Heart left ventricle (tissue), 16 donors: ENCODE data around the gene RAET1E. TPM values are rescaled to one million over a fixed set of nuclear protein-coding genes. Genes with fewer than 3 reads are reported as not detected.
A peak's percentile ranks its signal among the peaks of the same experiment; 100 is the strongest.

ENCODE experiments used
- ATAC-seq, 4 donors: fragments of 200-7000 bp; cut with Tn5 transposase; one replicate each; pipeline ENCODE4 v1.9.1; 2020 to 2022; ENCODE audit warnings: moderate library complexity in 4 of 4, mild to moderate bottlenecking in 3 of 4, moderate number of reproducible peaks in 1 of 4
- DNase-seq, 5 donors: peaks; one replicate each; pipeline ENCODE4 v3.0.0-alpha.2; 2020
- H3K27ac ChIP-seq, 12 donors: fragments of 200-600 bp; sonication (generic) in 4 of 12; one replicate each; pipeline versions ENCODE4 v1.5.0 to v1.8.0; 2016 to 2022; ENCODE audit warnings: mild to moderate bottlenecking in 2 of 12
- H3K27me3 ChIP-seq, 9 donors: fragments of 200-600 bp; sonication (generic) in 2 of 9; one replicate each; pipeline versions ENCODE4 v1.5.1 to v1.8.0; 2016 to 2022; ENCODE audit warnings: mild to moderate bottlenecking in 3 of 9
- H3K36me3 ChIP-seq, 9 donors: fragments of 200-600 bp; sonication (generic) in 2 of 9; one replicate each; pipeline versions ENCODE4 v1.5.0 to v1.8.0; 2018 to 2022; ENCODE audit warnings: mild to moderate bottlenecking in 2 of 9
- H3K4me1 ChIP-seq, 12 donors: fragments of 200-600 bp; sonication (generic) in 4 of 12; one replicate each; pipeline versions ENCODE4 v1.5.0 to v1.8.0; 2016 to 2022; ENCODE audit warnings: mild to moderate bottlenecking in 3 of 12
- H3K4me3 ChIP-seq, 12 donors: fragments of 200-600 bp; sonication (generic) in 4 of 12; one replicate each; pipeline versions ENCODE4 v1.5.0 to v1.8.0; 2017 to 2022; ENCODE audit warnings: mild to moderate bottlenecking in 9 of 12, moderate library complexity in 4 of 12
- H3K9me3 ChIP-seq, 12 donors: fragments of 200-600 bp; sonication (generic) in 4 of 12; one replicate each; pipeline versions ENCODE4 v1.5.0 to v1.8.0; 2016 to 2022; ENCODE audit warnings: mild to moderate bottlenecking in 1 of 12
- POLR2A ChIP-seq, 2 donors: fragments of 450-650 bp; IDR thresholded peaks; one replicate each; pipeline ENCODE4 v1.6.1; 2017; ENCODE audit warnings: antibody characterized with exemption in 2 of 2, mild to moderate bottlenecking in 2 of 2, moderate library complexity in 2 of 2
- WGBS, 4 donors: extraction: QIAGEN DNeasy Blood & Tissue Kit in 2 of 4; methylation state at CpG; one replicate each; pipeline versions ENCODE4 v1.1.5 to v1.1.7; 2013 to 2018; 5-methylcytosine and 5-hydroxymethylcytosine counted together
- intact Hi-C, 10 donors: fragments of 100-400 bp; cut with DNase I; formaldehyde crosslinking; loops; one replicate each; pipeline versions ENCODE4 v1.11.1 to v1.14.2; 2022
- polyA plus RNA-seq, 2 donors: library from polyadenylated mRNA; stranded (reverse); fragments of 200-250 nt; gene quantifications; one replicate each; pipeline ENCODE4 v1.2.3, GENCODE V29; 2013
- total RNA-seq, 9 donors: library from RNA; depleted of rRNA in 2 of 9; stranded (reverse); fragments of >200 nt in 2 of 9; fragmentation: NEBNext Ultra II Directional in 3 of 9; extraction: Animal tissue kit (Norgen Biotek cat#: 25700) in 3 of 9; gene quantifications; one replicate each; pipeline versions ENCODE4 v1.1.0 to v1.2.4, GENCODE V29; 2016 to 2023
- TF ChIP-seq, protein P1 (sequence below), 12 donors: fragments of 200-600 bp; sonication (generic) in 4 of 12; IDR thresholded peaks; one replicate each; pipeline versions ENCODE4 v1.5.0 to v1.8.0; 2018 to 2022; ENCODE audit warnings: antibody characterized with exemption in 12 of 12, mild to moderate bottlenecking in 5 of 12
- donor health status: ischemic (EF 13 %, LVEDD 7.1; RV severe dilation, severe dysfunction).
- donor health status: healthy with polysubstance abuse.
- donor health status: DM: no; HTN: yes; CAD: no.
- donor health status: DM: no; HTN: no; CAD: no.
- donor health status: ischemic (EF 25% LVEDD 6.9; RV normal size, moderate dysfunction).
- donor health status: ischemic (EF 25% LVEDD 5.7; RV mildly dilated, moderate dysfunction).
- donor health status: healthy.
- donor health status: DM: yes; HTN: yes; CAD: no.
- donor health status: ischemic (EF 35%, LVEDD 5.7; RV mildly dilated, moderate dysfunction).
- donor health status: nonischemic (EF 11% LVEDD 7.7; RV severe dilation, severe dysfunction).
- donor health status: DM: yes; HTN: yes; CAD: no.
- donor health status: PGD.
- donor health status: ischemic (EF 29% LVEDD 5.4; RV normal size, mild dysfunction).
- donor health status: nonischemic (EF 23%, LVEDD 6.1; RV moderate dilation, normal function).

RAET1E gene
- total and polyA plus RNA-seq, 11 donors, result 0.12 to 5.0 (median 0.46) TPM; not detected in 6

DNA sequence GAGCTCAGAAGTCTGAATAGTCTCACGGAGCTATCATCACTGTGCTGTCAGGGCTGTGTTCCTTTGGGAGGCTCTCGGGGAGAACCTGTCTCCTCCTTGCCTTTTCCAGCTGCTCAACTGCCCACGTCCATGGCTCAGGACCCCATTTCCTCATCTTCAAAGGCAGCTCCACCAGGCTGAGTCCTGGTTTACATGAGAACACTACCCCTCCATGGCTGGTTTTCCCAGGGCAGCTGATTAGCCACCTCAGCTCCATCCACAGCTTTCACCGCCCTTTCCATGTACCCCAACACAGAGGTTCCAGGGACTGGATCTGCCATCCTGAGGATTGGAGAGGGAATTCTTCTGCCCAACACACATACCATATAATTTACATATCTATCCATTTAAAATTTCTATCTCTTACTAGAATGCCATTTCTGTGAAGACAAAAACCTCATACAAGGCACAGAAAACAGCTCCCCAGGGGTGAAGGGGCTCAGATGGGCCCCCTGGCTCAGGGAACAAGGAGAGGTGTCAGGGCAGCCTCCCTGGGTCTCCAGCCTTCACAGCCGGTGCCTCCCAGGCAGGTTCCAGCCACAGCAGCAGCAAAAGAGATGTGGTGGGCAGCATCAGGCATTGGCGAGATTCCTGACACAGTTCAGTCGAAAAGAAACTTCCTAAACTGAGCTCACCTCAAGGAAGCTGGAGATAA lies 2.2 kb upstream of the RAET1E start:
- Histone ChIP-seq H3K4me3 (no peak overlapping the region), H3K4me1 (peaks cover 8 to 32% (median 24%) of the 10 kb centered on the region in 12 donors), H3K9me3 (no peaks in the 10 kb centered on the region), H3K27me3 (no peaks in the 10 kb centered on the region), H3K36me3 (no peaks in the 10 kb centered on the region), H3K27ac (no peak overlapping the region)
- intact Hi-C loops, result no loop called here
- TF ChIP-seq, protein P1, sequence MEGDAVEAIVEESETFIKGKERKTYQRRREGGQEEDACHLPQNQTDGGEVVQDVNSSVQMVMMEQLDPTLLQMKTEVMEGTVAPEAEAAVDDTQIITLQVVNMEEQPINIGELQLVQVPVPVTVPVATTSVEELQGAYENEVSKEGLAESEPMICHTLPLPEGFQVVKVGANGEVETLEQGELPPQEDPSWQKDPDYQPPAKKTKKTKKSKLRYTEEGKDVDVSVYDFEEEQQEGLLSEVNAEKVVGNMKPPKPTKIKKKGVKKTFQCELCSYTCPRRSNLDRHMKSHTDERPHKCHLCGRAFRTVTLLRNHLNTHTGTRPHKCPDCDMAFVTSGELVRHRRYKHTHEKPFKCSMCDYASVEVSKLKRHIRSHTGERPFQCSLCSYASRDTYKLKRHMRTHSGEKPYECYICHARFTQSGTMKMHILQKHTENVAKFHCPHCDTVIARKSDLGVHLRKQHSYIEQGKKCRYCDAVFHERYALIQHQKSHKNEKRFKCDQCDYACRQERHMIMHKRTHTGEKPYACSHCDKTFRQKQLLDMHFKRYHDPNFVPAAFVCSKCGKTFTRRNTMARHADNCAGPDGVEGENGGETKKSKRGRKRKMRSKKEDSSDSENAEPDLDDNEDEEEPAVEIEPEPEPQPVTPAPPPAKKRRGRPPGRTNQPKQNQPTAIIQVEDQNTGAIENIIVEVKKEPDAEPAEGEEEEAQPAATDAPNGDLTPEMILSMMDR (IDR thresholded peaks at IDR 0.05), result no peak
- ATAC-seq (no peak), DNase-seq (no peak)
- WGBS, 4 donors, result 83 to 90% (median 87%) methylated on average over 7 of the region's 7 CpGs

DNA sequence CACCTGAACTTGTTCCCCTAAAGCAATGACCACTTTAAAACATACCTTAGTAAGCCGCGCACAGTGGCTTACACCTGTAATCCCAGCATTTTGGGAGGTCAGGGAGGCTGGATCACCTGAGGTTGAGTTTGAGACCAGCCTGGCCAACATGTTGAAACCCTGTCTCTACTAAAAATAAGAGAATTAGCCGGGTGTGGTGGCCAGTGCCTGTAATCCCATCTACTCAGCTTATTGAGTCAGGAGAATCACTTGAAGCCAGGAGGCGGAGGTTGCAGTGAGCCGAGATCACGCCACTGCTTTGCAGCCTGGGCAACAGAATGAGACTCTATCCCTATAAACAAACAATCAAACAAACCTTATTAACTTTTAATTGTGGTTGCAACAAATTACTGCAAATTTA lies 1.6 kb upstream of the RAET1E start:
- DNase-seq, result no peak
- H3K9me3 ChIP-seq, result no peaks in the 10 kb centered on the region
- TF ChIP-seq, protein P1 (IDR thresholded peaks at IDR 0.05), result no peak
- no peaks in the 10 kb centered on the region for H3K36me3 ChIP-seq
- intact Hi-C loops, result no loop called here
- no peak overlapping the region for H3K4me3 ChIP-seq
- no peak overlapping the region for H3K27ac ChIP-seq
- no peaks in the 10 kb centered on the region for H3K27me3 ChIP-seq
- WGBS, 4 donors, result 84 to 95% (median 91%) methylated on average over 6 of the region's 6 CpGs
- no peak for ATAC-seq
- H3K4me1 ChIP-seq, result peaks cover 8 to 35% (median 27%) of the 10 kb centered on the region in 12 donors

DNA sequence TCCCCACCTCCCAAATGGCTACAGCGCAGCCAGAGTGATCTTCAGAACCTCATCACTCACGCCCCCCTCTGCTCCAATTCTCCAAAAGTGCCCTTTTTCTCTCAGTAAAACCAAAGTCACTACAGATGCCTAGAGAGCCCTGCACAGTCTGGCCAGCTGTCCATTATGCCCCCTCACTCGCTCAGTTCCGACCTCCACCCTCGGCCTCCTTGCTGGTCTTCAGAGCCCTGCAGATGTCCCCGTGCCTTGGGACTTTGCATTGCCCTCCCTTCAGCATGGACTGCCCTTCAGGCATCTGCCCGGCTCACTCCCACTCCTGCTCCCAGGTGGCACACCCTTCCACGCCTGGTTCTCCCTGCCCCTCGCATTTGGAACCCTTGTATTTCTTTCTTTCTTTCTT lies 1.1 kb upstream of the RAET1E start:
- no peaks in the 10 kb centered on the region for H3K36me3 ChIP-seq
- H3K4me3 ChIP-seq, result no peak overlapping the region
- TF ChIP-seq, protein P1 (IDR thresholded peaks at IDR 0.05), result no peak
- TF ChIP-seq POLR2A (IDR thresholded peaks at IDR 0.05), result no peak
- DNase-seq (no peak), ATAC-seq (no peak)
- 95 to 98% (median 96%) methylated on average over 9 of the region's 9 CpGs for WGBS, 4 donors
- no peaks in the 10 kb centered on the region for H3K27me3 ChIP-seq
- no peak overlapping the region for H3K27ac ChIP-seq
- H3K4me1 ChIP-seq, result peaks cover 8 to 36% (median 27%) of the 10 kb centered on the region in 12 donors
- intact Hi-C loops, result no loop called here
- no peaks in the 10 kb centered on the region for H3K9me3 ChIP-seq

DNA sequence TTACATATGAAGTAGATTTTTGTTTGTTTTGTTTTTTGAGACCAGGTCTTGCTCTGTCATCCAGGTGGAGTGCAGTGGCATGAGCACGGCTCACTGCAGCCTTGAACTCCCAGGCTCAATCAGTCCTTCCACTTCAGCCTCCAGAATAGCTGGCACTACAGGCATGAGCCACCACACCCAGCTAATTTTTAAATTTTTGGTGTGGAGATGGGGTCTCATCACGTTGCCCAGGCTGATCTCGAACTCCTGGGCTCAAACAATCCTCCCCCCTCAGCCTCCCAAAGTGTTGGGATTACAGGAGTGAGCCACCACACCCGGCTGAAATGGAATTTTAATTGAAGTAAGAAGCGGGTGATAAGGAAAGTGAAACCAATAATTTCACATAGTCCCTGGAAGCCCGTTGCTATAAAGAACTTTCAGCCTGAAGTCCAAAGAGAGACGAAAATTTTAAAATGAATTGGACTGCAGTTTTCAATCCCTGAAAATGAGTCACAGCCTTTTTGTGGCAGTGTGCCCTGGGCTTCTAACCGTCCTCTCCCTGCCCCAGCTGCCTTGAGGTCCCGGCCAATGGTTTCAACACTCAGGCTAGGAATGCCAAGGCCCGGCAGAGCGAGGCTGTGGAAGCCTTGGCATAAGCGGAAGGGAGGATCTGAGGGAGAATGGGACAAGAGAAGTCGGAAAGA lies 757 bp downstream of the RAET1E start:
- peaks cover 8 to 36% (median 27%) of the 10 kb centered on the region in 12 donors for H3K4me1 ChIP-seq
- WGBS, 4 donors, result 57 to 74% (median 57%) methylated on average over 13 of the region's 13 CpGs
- H3K36me3 ChIP-seq, result no peaks in the 10 kb centered on the region
- DNase-seq (peak; percentile 67 to 90 (median 83)), ATAC-seq (peak; percentile 60 to 88 (median 75))
- TF ChIP-seq, protein P1 (IDR thresholded peaks at IDR 0.05), result no peak
- no peak for TF ChIP-seq POLR2A (IDR thresholded peaks at IDR 0.05)
- peak overlapping the region in 9 of 12 donors; percentile 10 to 45 (median 29) for H3K4me3 ChIP-seq
- H3K27ac ChIP-seq, result peak overlapping the region in 11 of 12 donors; percentile 8 to 78 (median 69)
- no peaks in the 10 kb centered on the region for H3K9me3 ChIP-seq
- intact Hi-C loops, result loop anchor here in 2 of 10 donors (2.0 kb wide), 2 partner anchors 26 to 28 kb away; partner anchors contain the start of gene RAET1G (in 1 of the 2)
- no peaks in the 10 kb centered on the region for H3K27me3 ChIP-seq
